HG03442 (cell line): ENCODE measurements around the gene GABBR2.

Experiments
- ATAC-seq: cut with Tn5 transposase; IDR thresholded peaks from one replicate; pipeline ENCODE4 v1.9.1; 2021; ENCODE audit warnings: mild to moderate bottlenecking, moderate library complexity; ENCODE audit not compliant: unreplicated experiment

Gene GABBR2

GRCh38 chr9:98413084-98413483 lies 295.7 kb downstream of the GABBR2 start:
- no peak for ATAC-seq

GRCh38 chr9:98412101-98412842 lies 296.5 kb downstream of the GABBR2 start:
- ATAC-seq: no peak

- no peak for ATAC-seq
These were observed 298.5 kb downstream of the GABBR2 start for GRCh38 chr9:98410185-98410697.

- ATAC-seq: no peak
These were observed 299.0 kb downstream of the GABBR2 start for GRCh38 chr9:98409719-98410118.

- ATAC-seq: no peak
These were observed 302.3 kb downstream of the GABBR2 start for GRCh38 chr9:98406469-98406868.

GRCh38 chr9:98404237-98404636 lies 304.5 kb downstream of the GABBR2 start:
- ATAC-seq: no peak

- ATAC-seq: no peak
These were observed 305.0 kb downstream of the GABBR2 start for GRCh38 chr9:98403715-98404114.

- no peak for ATAC-seq
These were observed 306.5 kb downstream of the GABBR2 start for GRCh38 chr9:98402019-98402840.

GRCh38 chr9:98401140-98402018 lies 307.4 kb downstream of the GABBR2 start:
- ATAC-seq: no peak

- no peak for ATAC-seq
These were observed 308.6 kb downstream of the GABBR2 start for GRCh38 chr9:98399950-98400683.

GRCh38 chr9:98396656-98397055 lies 312.1 kb downstream of the GABBR2 start:
- ATAC-seq: no peak

GRCh38 chr9:98396236-98396635 lies 312.5 kb downstream of the GABBR2 start:
- no peak for ATAC-seq

GRCh38 chr9:98391867-98392266 lies 316.9 kb downstream of the GABBR2 start:
- ATAC-seq: no peak

- no peak for ATAC-seq
These were observed 317.3 kb downstream of the GABBR2 start for GRCh38 chr9:98391406-98391805.

GRCh38 chr9:98385751-98386150 lies 323.0 kb downstream of the GABBR2 start:
- ATAC-seq: no peak

- ATAC-seq: no peak
These were observed 325.0 kb downstream of the GABBR2 start for GRCh38 chr9:98383758-98384157.

GRCh38 chr9:98381311-98382103 lies 327.2 kb downstream of the GABBR2 start:
- ATAC-seq: peak; percentile 52

GRCh38 chr9:98380065-98380681 lies 328.6 kb downstream of the GABBR2 start:
- ATAC-seq: no peak

- ATAC-seq: no peak
These were observed 329.2 kb downstream of the GABBR2 start for GRCh38 chr9:98379572-98379971.
